Neural crest cell (in vitro differentiated cells): Measurements from ENCODE around the gene G6PC3. TPM values are rescaled to one million over a fixed set of nuclear protein-coding genes. Genes with fewer than 3 reads are reported as not detected.
"Not testable (repeated sequence)": the region's sequence is repeated elsewhere in the genome, so short reads cannot be mapped to it uniquely, and the experiment has no call there.

Source experiments
- DNase-seq: peaks from one replicate; pipeline ENCODE4 v3.0.0; 2021; ENCODE audit warnings: low read depth, mixed read lengths, low spot score
- H3K27ac Mint-ChIP-seq: one replicate; pipeline ENCODE4 v1.8.0; 2021; ENCODE audit warnings: mild to moderate bottlenecking, mixed read lengths; ENCODE audit not compliant: unreplicated experiment
- H3K27me3 Mint-ChIP-seq: 2 replicates; pipeline ENCODE4 v1.8.0; 2021; ENCODE audit warnings: low read depth, mild to moderate bottlenecking, mixed read lengths
- H3K36me3 Mint-ChIP-seq: 2 replicates; pipeline ENCODE4 v1.8.0; 2021; ENCODE audit warnings: low read depth, mild to moderate bottlenecking, mixed read lengths
- H3K4me1 Mint-ChIP-seq: 2 replicates; pipeline ENCODE4 v1.8.0; 2021; ENCODE audit warnings: mixed read lengths
- H3K4me3 Mint-ChIP-seq: one replicate; pipeline ENCODE4 v1.8.0; 2021; ENCODE audit warnings: mild to moderate bottlenecking, mixed read lengths
- H3K9me3 Mint-ChIP-seq: 2 replicates; pipeline ENCODE4 v1.8.0; 2021; ENCODE audit warnings: mixed read lengths
- total RNA-seq: library from RNA; stranded (reverse); gene quantifications from 2 replicates; pipeline ENCODE4 v1.2.1, GENCODE V29; 2021
- TF ChIP-seq, protein P1 (sequence below): fragments of 200-600 bp; sonication (generic); conservative IDR thresholded peaks from 2 replicates; pipeline ENCODE4 v1.5.0; 2021; ENCODE audit warnings: antibody characterized with exemption, mild to moderate bottlenecking

The G6PC3 gene
- total RNA-seq, 1 donor from 2014 or later: 81.1 TPM

- Mint-ChIP-seq H3K27ac (no peak overlapping the region), H3K9me3 (no peaks in the 10 kb centered on the region), H3K36me3 (no peaks in the 10 kb centered on the region), H3K4me3 (peak overlapping the region; percentile 68), H3K27me3 (peaks cover 7% of the 10 kb centered on the region), H3K4me1 (peaks cover 18% of the 10 kb centered on the region)
- TF ChIP-seq, protein P1, sequence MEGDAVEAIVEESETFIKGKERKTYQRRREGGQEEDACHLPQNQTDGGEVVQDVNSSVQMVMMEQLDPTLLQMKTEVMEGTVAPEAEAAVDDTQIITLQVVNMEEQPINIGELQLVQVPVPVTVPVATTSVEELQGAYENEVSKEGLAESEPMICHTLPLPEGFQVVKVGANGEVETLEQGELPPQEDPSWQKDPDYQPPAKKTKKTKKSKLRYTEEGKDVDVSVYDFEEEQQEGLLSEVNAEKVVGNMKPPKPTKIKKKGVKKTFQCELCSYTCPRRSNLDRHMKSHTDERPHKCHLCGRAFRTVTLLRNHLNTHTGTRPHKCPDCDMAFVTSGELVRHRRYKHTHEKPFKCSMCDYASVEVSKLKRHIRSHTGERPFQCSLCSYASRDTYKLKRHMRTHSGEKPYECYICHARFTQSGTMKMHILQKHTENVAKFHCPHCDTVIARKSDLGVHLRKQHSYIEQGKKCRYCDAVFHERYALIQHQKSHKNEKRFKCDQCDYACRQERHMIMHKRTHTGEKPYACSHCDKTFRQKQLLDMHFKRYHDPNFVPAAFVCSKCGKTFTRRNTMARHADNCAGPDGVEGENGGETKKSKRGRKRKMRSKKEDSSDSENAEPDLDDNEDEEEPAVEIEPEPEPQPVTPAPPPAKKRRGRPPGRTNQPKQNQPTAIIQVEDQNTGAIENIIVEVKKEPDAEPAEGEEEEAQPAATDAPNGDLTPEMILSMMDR: no peak
- DNase-seq: no peak
These were observed 48.0 kb downstream of the G6PC3 start for GRCh38 chr17:44118427-44119050.

DNA sequence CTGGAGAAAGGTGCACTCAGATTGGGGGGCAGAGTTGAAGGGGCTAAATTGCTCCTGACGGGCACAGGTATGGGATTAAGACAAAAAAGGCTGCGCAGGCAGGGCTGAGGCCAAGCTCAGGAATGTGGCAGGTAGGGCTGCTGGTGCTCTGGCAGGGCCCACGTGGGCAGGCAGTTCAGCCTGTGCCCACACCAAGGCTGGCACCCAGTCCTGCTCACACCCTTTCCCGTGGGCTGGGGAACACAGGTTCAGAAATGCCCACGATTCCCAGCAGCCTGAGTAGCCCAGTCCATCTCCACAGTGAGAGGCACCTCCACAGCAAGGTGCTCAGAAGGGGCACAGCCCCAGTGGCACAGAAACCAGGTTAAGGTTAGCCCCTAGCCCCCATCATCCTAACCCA is 48.5 kb downstream of the G6PC3 start:
- TF ChIP-seq, protein P1: no peak
- H3K27ac Mint-ChIP-seq: no peak overlapping the region
- no peak for DNase-seq
- peaks cover 7% of the 10 kb centered on the region for H3K27me3 Mint-ChIP-seq
- H3K4me3 Mint-ChIP-seq: peak overlapping the region; percentile 68
- H3K9me3 Mint-ChIP-seq: no peaks in the 10 kb centered on the region
- no peaks in the 10 kb centered on the region for H3K36me3 Mint-ChIP-seq
- H3K4me1 Mint-ChIP-seq: peaks cover 22% of the 10 kb centered on the region

DNA sequence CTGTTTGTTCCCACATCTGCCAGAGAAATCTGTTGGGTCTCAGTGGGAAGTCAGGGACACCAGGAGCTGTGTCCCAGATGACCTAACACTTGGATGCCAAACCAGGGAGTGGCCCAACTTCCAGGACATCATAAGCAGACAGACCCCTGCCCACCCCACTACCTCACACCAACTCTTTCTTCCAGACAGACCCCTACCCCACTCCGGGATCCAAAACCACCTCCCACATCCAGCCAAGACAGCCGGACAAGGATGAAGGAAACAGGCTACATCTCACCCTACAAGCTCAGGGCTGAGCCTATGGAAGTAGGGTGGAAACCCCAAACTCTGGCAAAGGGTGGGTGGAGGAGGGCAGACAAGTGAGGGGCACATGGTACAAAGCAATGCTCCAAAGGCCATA is 49.3 kb downstream of the G6PC3 start:
- Mint-ChIP-seq H3K9me3 (no peaks in the 10 kb centered on the region), H3K36me3 (no peaks in the 10 kb centered on the region), H3K4me3 (peak overlapping the region; percentile 66), H3K27me3 (peaks cover 7% of the 10 kb centered on the region), H3K27ac (no peak overlapping the region), H3K4me1 (peaks cover 26% of the 10 kb centered on the region)
- DNase-seq: no peak
- TF ChIP-seq, protein P1: no peak

GRCh38 chr17:44120281-44120680 is 49.7 kb downstream of the G6PC3 start:
- H3K36me3 Mint-ChIP-seq, H3K9me3 Mint-ChIP-seq, DNase-seq, H3K27me3 Mint-ChIP-seq, H3K27ac Mint-ChIP-seq: not testable (repeated sequence)
- peak overlapping the region; percentile 66 for H3K4me3 Mint-ChIP-seq
- H3K4me1 Mint-ChIP-seq: peaks cover 26% of the 10 kb centered on the region

DNA sequence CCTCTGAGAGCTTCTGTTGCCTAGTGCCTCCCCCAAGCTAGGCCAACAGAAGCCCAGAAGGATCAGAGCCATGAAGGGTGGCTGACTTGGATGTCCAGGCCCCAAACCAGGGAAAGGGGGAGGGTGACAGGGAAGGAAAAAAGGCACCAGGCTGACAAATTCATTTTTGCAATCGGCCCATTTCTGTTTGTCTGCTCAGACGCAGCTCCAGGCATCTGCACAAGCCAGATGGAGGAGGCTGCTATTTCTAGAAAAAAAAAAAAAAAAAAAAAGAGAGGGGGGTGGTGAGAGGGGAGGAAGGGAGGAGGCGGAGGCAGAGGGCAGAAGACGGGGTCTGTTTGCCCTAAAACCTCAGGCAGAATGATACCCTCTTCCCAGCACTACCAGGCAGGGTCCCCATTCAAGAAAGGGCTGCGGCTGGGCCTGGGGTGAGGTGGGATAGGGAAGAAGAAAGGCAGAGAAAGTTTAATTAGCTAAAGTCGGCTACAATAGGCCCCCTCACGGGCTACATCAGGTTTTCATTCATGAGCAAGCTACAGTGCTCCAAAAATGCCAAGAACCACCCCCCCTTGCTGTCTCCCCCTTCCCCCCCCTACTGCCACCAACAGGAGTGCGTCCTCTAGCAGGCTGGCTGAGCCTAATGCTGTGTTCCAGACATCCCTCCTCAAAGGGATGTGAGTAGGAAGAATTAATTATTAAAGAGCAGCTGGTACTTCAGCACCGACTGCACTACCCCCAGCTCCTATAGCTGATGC is 50.5 kb downstream of the G6PC3 start:
- Mint-ChIP-seq H3K27ac (no peak overlapping the region), H3K27me3 (peaks cover 7% of the 10 kb centered on the region), H3K4me1 (peaks cover 26% of the 10 kb centered on the region), H3K4me3 (peak overlapping the region; percentile 89), H3K9me3 (no peaks in the 10 kb centered on the region), H3K36me3 (no peaks in the 10 kb centered on the region)
- DNase-seq: no peak
- TF ChIP-seq, protein P1: no peak
